WTC11 (cell line): ENCODE data around the gene FBXL7.

Experiments used
- NFE2L1 ChIP-seq: sonication (generic); formaldehyde crosslinking; IDR thresholded peaks from 2 replicates; pipeline ENCODE4 v1.8.1; 2023; ENCODE audit warnings: missing genetic modification reagents
- NFYB ChIP-seq: sonication (generic); formaldehyde crosslinking; conservative IDR thresholded peaks from 2 replicates; pipeline ENCODE4 v1.8.0; 2022; ENCODE audit warnings: low read depth, missing genetic modification reagents
- NR2C2 ChIP-seq: sonication (generic); formaldehyde crosslinking; IDR thresholded peaks from 2 replicates; pipeline ENCODE4 v1.8.0; 2022; ENCODE audit warnings: mild to moderate bottlenecking, missing genetic modification reagents
- TP53 ChIP-seq: sonication (generic); formaldehyde crosslinking; IDR thresholded peaks from 2 replicates; pipeline ENCODE4 v1.8.1; 2023; ENCODE audit warnings: mild to moderate bottlenecking, missing genetic modification reagents
- TF ChIP-seq, protein P1 (sequence below): sonication (generic); formaldehyde crosslinking; IDR thresholded peaks from 2 replicates; pipeline ENCODE4 v1.8.0; 2022; ENCODE audit warnings: mild to moderate bottlenecking, missing genetic modification reagents
- TF ChIP-seq, protein P2 (sequence below): fragments of 200-600 bp; IDR thresholded peaks from 2 replicates; pipeline ENCODE4 v1.8.0; 2022; ENCODE audit warnings: antibody characterized with exemption
- TF ChIP-seq, protein P3 (sequence below): sonication (generic); formaldehyde crosslinking; IDR thresholded peaks from 2 replicates; pipeline ENCODE4 v1.8.1; 2023; ENCODE audit warnings: mild to moderate bottlenecking, missing genetic modification reagents

DNA sequence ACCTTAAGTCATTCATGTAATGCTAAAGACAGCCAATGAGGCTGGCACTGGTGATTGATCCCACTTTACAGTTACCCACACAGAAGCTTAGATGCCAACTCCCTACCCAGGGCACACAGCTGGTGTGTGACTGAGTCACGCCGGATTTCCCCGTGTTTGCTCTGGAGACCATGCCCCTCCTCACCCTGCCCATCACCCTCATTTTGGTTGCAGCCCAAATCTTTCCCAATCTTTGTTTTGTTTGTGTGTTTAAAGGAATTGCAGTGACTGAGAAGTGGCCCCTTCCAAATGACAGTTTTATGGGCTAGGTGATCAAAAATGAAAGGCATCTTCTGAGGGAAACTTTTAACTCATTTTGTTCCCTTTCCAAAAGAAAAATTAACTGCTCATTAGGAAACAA is 10.9 kb downstream of the FBXL7 start:
- TF ChIP-seq, protein P1, sequence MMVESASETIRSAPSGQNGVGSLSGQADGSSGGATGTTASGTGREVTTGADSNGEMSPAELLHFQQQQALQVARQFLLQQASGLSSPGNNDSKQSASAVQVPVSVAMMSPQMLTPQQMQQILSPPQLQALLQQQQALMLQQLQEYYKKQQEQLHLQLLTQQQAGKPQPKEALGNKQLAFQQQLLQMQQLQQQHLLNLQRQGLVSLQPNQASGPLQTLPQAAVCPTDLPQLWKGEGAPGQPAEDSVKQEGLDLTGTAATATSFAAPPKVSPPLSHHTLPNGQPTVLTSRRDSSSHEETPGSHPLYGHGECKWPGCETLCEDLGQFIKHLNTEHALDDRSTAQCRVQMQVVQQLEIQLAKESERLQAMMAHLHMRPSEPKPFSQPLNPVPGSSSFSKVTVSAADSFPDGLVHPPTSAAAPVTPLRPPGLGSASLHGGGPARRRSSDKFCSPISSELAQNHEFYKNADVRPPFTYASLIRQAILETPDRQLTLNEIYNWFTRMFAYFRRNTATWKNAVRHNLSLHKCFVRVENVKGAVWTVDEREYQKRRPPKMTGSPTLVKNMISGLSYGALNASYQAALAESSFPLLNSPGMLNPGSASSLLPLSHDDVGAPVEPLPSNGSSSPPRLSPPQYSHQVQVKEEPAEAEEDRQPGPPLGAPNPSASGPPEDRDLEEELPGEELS: no peak
- TF ChIP-seq, protein P2, sequence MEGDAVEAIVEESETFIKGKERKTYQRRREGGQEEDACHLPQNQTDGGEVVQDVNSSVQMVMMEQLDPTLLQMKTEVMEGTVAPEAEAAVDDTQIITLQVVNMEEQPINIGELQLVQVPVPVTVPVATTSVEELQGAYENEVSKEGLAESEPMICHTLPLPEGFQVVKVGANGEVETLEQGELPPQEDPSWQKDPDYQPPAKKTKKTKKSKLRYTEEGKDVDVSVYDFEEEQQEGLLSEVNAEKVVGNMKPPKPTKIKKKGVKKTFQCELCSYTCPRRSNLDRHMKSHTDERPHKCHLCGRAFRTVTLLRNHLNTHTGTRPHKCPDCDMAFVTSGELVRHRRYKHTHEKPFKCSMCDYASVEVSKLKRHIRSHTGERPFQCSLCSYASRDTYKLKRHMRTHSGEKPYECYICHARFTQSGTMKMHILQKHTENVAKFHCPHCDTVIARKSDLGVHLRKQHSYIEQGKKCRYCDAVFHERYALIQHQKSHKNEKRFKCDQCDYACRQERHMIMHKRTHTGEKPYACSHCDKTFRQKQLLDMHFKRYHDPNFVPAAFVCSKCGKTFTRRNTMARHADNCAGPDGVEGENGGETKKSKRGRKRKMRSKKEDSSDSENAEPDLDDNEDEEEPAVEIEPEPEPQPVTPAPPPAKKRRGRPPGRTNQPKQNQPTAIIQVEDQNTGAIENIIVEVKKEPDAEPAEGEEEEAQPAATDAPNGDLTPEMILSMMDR: no peak
- TF ChIP-seq NR2C2 (no peak), NFYB (CRISPR knock-in tag) (no peak), TP53 (CRISPR knock-in tag) (no peak), NFE2L1 (no peak)
- TF ChIP-seq, protein P3, sequence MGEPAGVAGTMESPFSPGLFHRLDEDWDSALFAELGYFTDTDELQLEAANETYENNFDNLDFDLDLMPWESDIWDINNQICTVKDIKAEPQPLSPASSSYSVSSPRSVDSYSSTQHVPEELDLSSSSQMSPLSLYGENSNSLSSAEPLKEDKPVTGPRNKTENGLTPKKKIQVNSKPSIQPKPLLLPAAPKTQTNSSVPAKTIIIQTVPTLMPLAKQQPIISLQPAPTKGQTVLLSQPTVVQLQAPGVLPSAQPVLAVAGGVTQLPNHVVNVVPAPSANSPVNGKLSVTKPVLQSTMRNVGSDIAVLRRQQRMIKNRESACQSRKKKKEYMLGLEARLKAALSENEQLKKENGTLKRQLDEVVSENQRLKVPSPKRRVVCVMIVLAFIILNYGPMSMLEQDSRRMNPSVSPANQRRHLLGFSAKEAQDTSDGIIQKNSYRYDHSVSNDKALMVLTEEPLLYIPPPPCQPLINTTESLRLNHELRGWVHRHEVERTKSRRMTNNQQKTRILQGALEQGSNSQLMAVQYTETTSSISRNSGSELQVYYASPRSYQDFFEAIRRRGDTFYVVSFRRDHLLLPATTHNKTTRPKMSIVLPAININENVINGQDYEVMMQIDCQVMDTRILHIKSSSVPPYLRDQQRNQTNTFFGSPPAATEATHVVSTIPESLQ (CRISPR knock-in tag): no peak
